Esophagus muscularis mucosa (tissue), 4 donors: ENCODE measurements around the gene LMO3. TPM values are rescaled to one million over a fixed set of nuclear protein-coding genes. Genes with fewer than 3 reads are reported as not detected.

Source experiments
- DNase-seq: peaks from one replicate; pipeline ENCODE4 v3.0.0-alpha.2; 2017; ENCODE audit errors: extremely low spot score
- H3K27ac ChIP-seq, 4 donors: fragments of 200-600 bp; sonication (generic); replicated peaks in 1 of 4; 1 replicate in 3 of 4; 2 replicates in 1 of 4; pipeline ENCODE4 v1.5.1; 2016 to 2019; ENCODE audit warnings: mild to moderate bottlenecking in 1 of 4
- H3K27me3 ChIP-seq, 4 donors: fragments of 200-600 bp; sonication (generic); one replicate each; pipeline versions ENCODE4 v1.5.1 to v1.6.0; 2016 to 2019
- H3K36me3 ChIP-seq, 4 donors: fragments of 200-600 bp; sonication (generic); one replicate each; pipeline ENCODE4 v1.5.1; 2016 to 2019
- H3K4me1 ChIP-seq, 4 donors: fragments of 200-600 bp; sonication (generic); one replicate each; pipeline ENCODE4 v1.5.1; 2016 to 2019
- H3K4me3 ChIP-seq, 4 donors: fragments of 200-600 bp; sonication (generic); 1 replicate in 2 of 4; 2 replicates in 2 of 4; pipeline ENCODE4 v1.5.1; 2016 to 2019; ENCODE audit warnings: mild to moderate bottlenecking in 4 of 4, moderate library complexity in 1 of 4
- H3K9me3 ChIP-seq, 4 donors: fragments of 200-600 bp; sonication (generic); 1 replicate in 3 of 4; 2 replicates in 1 of 4; pipeline ENCODE4 v1.5.1; 2016 to 2019
- CTCF ChIP-seq, 3 experiments: fragments of 200-600 bp in 2 of 3; fragments of 450-650 bp in 1 of 3; sonication (generic) in 2 of 3; IDR thresholded peaks; one replicate each; pipeline ENCODE4 v1.5.1; 2017 to 2019; ENCODE audit warnings: antibody characterized with exemption in 3 of 3, mild to moderate bottlenecking in 2 of 3, moderate library complexity in 1 of 3
- EP300 ChIP-seq: sonication (generic); formaldehyde crosslinking; IDR thresholded peaks from one replicate; pipeline ENCODE4 v1.6.1; 2017; ENCODE audit warnings: antibody characterized with exemption
- POLR2A ChIP-seq: fragments of 450-650 bp; IDR thresholded peaks from one replicate; pipeline ENCODE4 v1.6.1; 2017; ENCODE audit warnings: antibody characterized with exemption, moderate library complexity, mild to moderate bottlenecking, low read depth
- POLR2AphosphoS5 ChIP-seq, 2 donors: sonication (generic); formaldehyde crosslinking; IDR thresholded peaks; one replicate each; pipeline ENCODE4 v1.6.1; 2017; ENCODE audit warnings: antibody characterized with exemption in 2 of 2
- WGBS: methylation state at CpG from one replicate; pipeline ENCODE4 v1.1.5; 2018; 5-methylcytosine and 5-hydroxymethylcytosine counted together
- intact Hi-C: fragments of 100-400 bp; cut with DNase I; formaldehyde crosslinking; loops from one replicate; pipeline ENCODE4 v1.15.1; 2023
- total RNA-seq, 4 donors: library from RNA; depleted of rRNA; stranded (reverse); fragments of >200 nt; gene quantifications; one replicate each; pipeline versions ENCODE4 v1.1.0 to v1.2.1, GENCODE V29; 2016

LMO3 gene
- total RNA-seq, 4 donors from 2014 or later = 66.1 to 152 (median 138) TPM

- H3K27ac ChIP-seq = no peak overlapping the region
- 75% methylated on average over 21 of the region's 21 CpGs for WGBS
- DNase-seq = no peak
- H3K4me3 ChIP-seq = no peak overlapping the region
- no peaks in the 10 kb centered on the region for H3K4me1 ChIP-seq
- TF ChIP-seq EP300 = no peak
- TF ChIP-seq POLR2AphosphoS5 (IDR thresholded peaks at IDR 0.05) = peak; percentile 26 to 50
- intact Hi-C loops = no loop called here
- H3K27me3 ChIP-seq = no peaks in the 10 kb centered on the region
- H3K36me3 ChIP-seq = no peaks in the 10 kb centered on the region
- no peaks in the 10 kb centered on the region for H3K9me3 ChIP-seq
Observed at GRCh38 chr12:16573398-16574077, 32.4 kb downstream of the LMO3 start.

GRCh38 chr12:16568873-16569272 is 37.1 kb downstream of the LMO3 start:
- no peak for TF ChIP-seq POLR2A
- no peak for TF ChIP-seq CTCF (IDR thresholded peaks at IDR 0.05)
- no peak for TF ChIP-seq POLR2AphosphoS5 (IDR thresholded peaks at IDR 0.05)
- no peak for TF ChIP-seq EP300
- no peaks in the 10 kb centered on the region for H3K9me3 ChIP-seq
- H3K4me1 ChIP-seq = no peaks in the 10 kb centered on the region
- no peak overlapping the region for H3K27ac ChIP-seq
- H3K36me3 ChIP-seq = no peaks in the 10 kb centered on the region
- no peak for DNase-seq
- intact Hi-C loops = no loop called here
- H3K4me3 ChIP-seq = no peak overlapping the region
- 81% methylated on average over 1 of the region's 1 CpG for WGBS
- H3K27me3 ChIP-seq = no peaks in the 10 kb centered on the region

GRCh38 chr12:16564675-16565074 is 41.3 kb downstream of the LMO3 start:
- intact Hi-C loops = no loop called here
- Histone ChIP-seq H3K27me3 (no peaks in the 10 kb centered on the region), H3K9me3 (no peaks in the 10 kb centered on the region), H3K36me3 (no peaks in the 10 kb centered on the region), H3K4me3 (no peak overlapping the region), H3K27ac (no peak overlapping the region), H3K4me1 (no peaks in the 10 kb centered on the region)
- no peak for DNase-seq
- TF ChIP-seq EP300 = no peak
- no peak for TF ChIP-seq CTCF (IDR thresholded peaks at IDR 0.05)
- TF ChIP-seq POLR2A = no peak
- no peak for TF ChIP-seq POLR2AphosphoS5 (IDR thresholded peaks at IDR 0.05)
- WGBS = 70% methylated on average over 1 of the region's 1 CpG

GRCh38 chr12:16563504-16563903 is 42.5 kb downstream of the LMO3 start:
- Histone ChIP-seq H3K4me1 (no peaks in the 10 kb centered on the region), H3K27ac (no peak overlapping the region), H3K36me3 (peaks cover 0 to 3% (median 0%) of the 10 kb centered on the region in 4 donors), H3K4me3 (no peak overlapping the region), H3K9me3 (no peaks in the 10 kb centered on the region), H3K27me3 (no peaks in the 10 kb centered on the region)
- WGBS = 69% methylated on average over 3 of the region's 3 CpGs
- TF ChIP-seq POLR2A (no peak), POLR2AphosphoS5 (IDR thresholded peaks at IDR 0.05) (no peak), EP300 (no peak), CTCF (IDR thresholded peaks at IDR 0.05) (no peak)
- intact Hi-C loops = no loop called here
- DNase-seq = no peak

GRCh38 chr12:16562921-16563320 is 43.0 kb downstream of the LMO3 start:
- WGBS = 91% methylated on average over 6 of the region's 6 CpGs
- TF ChIP-seq POLR2AphosphoS5 (IDR thresholded peaks at IDR 0.05) = no peak
- H3K4me1 ChIP-seq = no peaks in the 10 kb centered on the region
- no peak for DNase-seq
- H3K27me3 ChIP-seq = no peaks in the 10 kb centered on the region
- H3K4me3 ChIP-seq = no peak overlapping the region
- intact Hi-C loops = no loop called here
- no peak overlapping the region for H3K27ac ChIP-seq
- peaks cover 0 to 6% (median 0%) of the 10 kb centered on the region in 4 donors for H3K36me3 ChIP-seq
- H3K9me3 ChIP-seq = no peaks in the 10 kb centered on the region

- H3K27me3 ChIP-seq = no peaks in the 10 kb centered on the region
- intact Hi-C loops = no loop called here
- DNase-seq = no peak
- no peaks in the 10 kb centered on the region for H3K9me3 ChIP-seq
- H3K36me3 ChIP-seq = peaks cover 0 to 6% (median 0%) of the 10 kb centered on the region in 4 donors
- H3K27ac ChIP-seq = no peak overlapping the region
- H3K4me1 ChIP-seq = no peaks in the 10 kb centered on the region
- 87% methylated on average over 3 of the region's 3 CpGs for WGBS
- no peak overlapping the region for H3K4me3 ChIP-seq
- TF ChIP-seq POLR2A (no peak), POLR2AphosphoS5 (IDR thresholded peaks at IDR 0.05) (no peak), EP300 (no peak), CTCF (IDR thresholded peaks at IDR 0.05) (no peak)
Observed at GRCh38 chr12:16562435-16562834, 43.5 kb downstream of the LMO3 start.
